ENCODE results near the gene GOLGA6C. TPM values are rescaled to one million over a fixed set of nuclear protein-coding genes. Genes with fewer than 3 reads are reported as not detected.

The GOLGA6C gene, protein sequence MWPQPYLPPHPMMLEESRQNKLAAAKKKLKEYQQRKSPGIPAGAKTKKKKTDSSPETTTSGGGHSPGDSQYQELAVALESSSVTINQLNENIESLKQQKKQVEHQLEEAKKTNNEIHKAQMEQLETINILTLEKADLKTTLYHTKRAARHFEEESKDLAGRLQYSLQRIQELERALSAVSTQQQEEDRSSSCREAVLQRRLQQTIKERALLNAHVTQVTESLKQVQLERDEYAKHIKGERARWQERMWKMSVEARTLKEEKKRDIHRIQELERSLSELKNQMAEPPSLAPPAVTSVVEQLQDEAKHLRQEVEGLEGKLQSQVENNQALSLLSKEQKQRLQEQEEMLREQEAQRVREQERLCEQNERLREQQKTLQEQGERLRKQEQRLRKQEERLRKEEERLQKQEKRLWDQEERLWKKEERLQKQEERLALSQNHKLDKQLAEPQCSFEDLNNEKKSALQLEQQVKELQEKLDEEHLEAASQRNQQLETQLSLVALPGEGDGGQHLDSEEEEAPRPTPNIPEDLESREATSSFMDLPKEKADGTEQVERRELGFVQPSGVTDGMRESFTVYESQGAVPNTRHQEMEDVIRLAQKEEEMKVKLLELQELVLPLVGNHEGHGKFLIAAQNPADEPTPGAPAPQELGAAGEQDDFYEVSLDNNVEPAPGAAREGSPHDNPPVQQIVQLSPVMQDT
- total RNA-seq (2022; extraction: Qiagen RNA extraction; ENCODE audit: low read depth) = not detected in 5 replicates

DNA sequence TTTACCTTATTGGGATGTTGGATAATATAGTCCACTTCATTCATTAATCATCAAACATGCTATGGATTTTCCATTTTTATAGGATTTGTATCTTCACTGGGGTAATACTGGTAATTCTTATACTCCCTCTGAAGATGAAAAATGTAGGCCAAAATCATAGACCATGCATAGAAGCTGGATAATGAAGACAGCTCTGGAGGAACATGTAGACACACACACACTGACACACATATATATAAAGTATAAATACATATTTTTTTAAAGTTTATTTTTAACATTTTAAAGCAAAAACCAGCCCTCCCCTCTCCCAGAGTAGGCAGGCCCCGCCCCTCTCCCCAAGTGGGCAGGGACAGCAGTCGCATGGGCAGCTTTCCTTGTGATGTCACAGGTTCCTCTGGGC, at the start of gene GOLGA6C:
Gene GOLGA6C, plus strand, starts transcription at position 301 of the 400 bp plus-strand sequence. CDS start 265 bp downstream, outside the sequence.

DNA sequence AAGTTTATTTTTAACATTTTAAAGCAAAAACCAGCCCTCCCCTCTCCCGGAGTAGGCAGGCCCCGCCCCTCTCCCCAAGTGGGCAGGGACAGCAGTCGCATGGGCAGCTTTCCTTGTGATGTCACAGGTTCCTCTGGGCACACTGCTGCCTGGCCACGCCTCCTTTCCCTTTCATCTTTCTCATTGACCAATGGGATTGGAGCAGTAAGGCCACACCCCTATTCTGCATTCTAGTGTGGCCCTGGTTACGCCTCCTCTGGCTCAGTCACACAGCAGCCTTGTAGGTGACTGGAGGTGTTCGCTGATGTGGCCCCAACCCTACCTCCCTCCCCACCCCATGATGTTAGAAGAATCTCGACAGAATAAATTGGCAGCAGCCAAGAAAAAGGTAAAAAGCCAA, 24.4 kb downstream of the GOLGA6C start, which contains the start of gene GOLGA6D:
Gene GOLGA6D, plus strand, starts transcription at position 264 of the 400 bp plus-strand sequence. Its CDS starts 41 bp downstream, at position 305.

Other genes with a start within 250 kb of the GOLGA6C start
- gene PPCDC, start 234.7 kb upstream of the GOLGA6C start, total RNA-seq (2022; extraction: Qiagen RNA extraction; ENCODE audit: low read depth) = 12.9 to 21.8 TPM (median 19.3 TPM) in 5 replicates
- 19.8 to 32.8 TPM (median 32.5 TPM) in 5 replicates for gene C15orf39, start 56.5 kb upstream of the GOLGA6C start, total RNA-seq (2022; extraction: Qiagen RNA extraction; ENCODE audit: low read depth)
- gene GOLGA6D, start 24.5 kb downstream of the GOLGA6C start, total RNA-seq (2022; extraction: Qiagen RNA extraction; ENCODE audit: low read depth) = 0.07 TPM in 1 of 5 replicates, not detected in the others
- gene COMMD4, start 77.7 kb downstream of the GOLGA6C start, total RNA-seq (2022; extraction: Qiagen RNA extraction; ENCODE audit: low read depth) = 162 to 184 TPM (median 175 TPM) in 5 replicates
- 2.2 to 3.5 TPM (median 3.1 TPM) in 5 replicates for gene NEIL1, start 88.7 kb downstream of the GOLGA6C start, total RNA-seq (2022; extraction: Qiagen RNA extraction; ENCODE audit: low read depth)
- gene MAN2C1, start 110.3 kb downstream of the GOLGA6C start, total RNA-seq (2022; extraction: Qiagen RNA extraction; ENCODE audit: low read depth) = 49.2 to 104 TPM (median 81.8 TPM) in 5 replicates
- 26.0 to 34.8 TPM (median 30.3 TPM) in 5 replicates for gene SIN3A, start 193.4 kb downstream of the GOLGA6C start, total RNA-seq (2022; extraction: Qiagen RNA extraction; ENCODE audit: low read depth)